H9 (cell line): Measurements from ENCODE around the gene RADIL. TPM values are rescaled to one million over a fixed set of nuclear protein-coding genes. Genes with fewer than 3 reads are reported as not detected.

ENCODE experiments used
- DNase-seq: peaks from one replicate; pipeline ENCODE4 v3.0.0-alpha.2; 2017
- H2AFZ ChIP-seq: one replicate; pipeline ENCODE4 v1.6.1; 2013; ENCODE audit warnings: mild to moderate bottlenecking, low read length, control low read depth, moderate library complexity
- H2AK5ac ChIP-seq: 2 replicates; pipeline ENCODE4 v1.6.1; 2013; ENCODE audit warnings: low read length, control low read depth, mixed read lengths; ENCODE audit not compliant: insufficient read length
- H2BK120ac ChIP-seq: one replicate; pipeline ENCODE4 v1.6.1; 2013; ENCODE audit warnings: low read depth, mild to moderate bottlenecking, low read length, control low read depth, inconsistent platforms; ENCODE audit not compliant: poor library complexity, severe bottlenecking
- H2BK12ac ChIP-seq: 2 replicates; pipeline ENCODE4 v1.6.1; 2013; ENCODE audit warnings: low read length, control low read depth, mixed read lengths, low read depth; ENCODE audit not compliant: insufficient read length
- H2BK15ac ChIP-seq: 2 replicates; pipeline ENCODE4 v1.6.1; 2013; ENCODE audit warnings: low read depth, low read length, control low read depth
- H2BK20ac ChIP-seq: one replicate; pipeline ENCODE4 v1.6.1; 2013; ENCODE audit warnings: low read depth, mild to moderate bottlenecking, low read length, control low read depth, inconsistent platforms; ENCODE audit not compliant: poor library complexity, severe bottlenecking
- H2BK5ac ChIP-seq: 2 replicates; pipeline ENCODE4 v1.6.1; 2013; ENCODE audit warnings: low read length, control low read depth, mixed read lengths; ENCODE audit not compliant: insufficient read length
- H3K14ac ChIP-seq: 2 replicates; pipeline ENCODE4 v1.6.1; 2013; ENCODE audit warnings: low read length, control low read depth; ENCODE audit not compliant: insufficient read depth
- H3K18ac ChIP-seq: 2 replicates; pipeline ENCODE4 v1.6.1; 2013; ENCODE audit warnings: low read depth, mild to moderate bottlenecking, mixed read lengths, low read length, control low read depth; ENCODE audit not compliant: insufficient read length
- H3K23ac ChIP-seq: 2 replicates; pipeline ENCODE4 v1.6.1; 2013; ENCODE audit warnings: low read length, control low read depth, mixed read lengths, low read depth; ENCODE audit not compliant: insufficient read length
- H3K23me2 ChIP-seq: 2 replicates; pipeline ENCODE4 v1.6.1; 2013; ENCODE audit warnings: low read depth, mild to moderate bottlenecking, mixed read lengths, low read length, control low read depth; ENCODE audit not compliant: insufficient read length, poor library complexity, severe bottlenecking
- H3K27ac ChIP-seq: 2 replicates; pipeline ENCODE4 v1.5.1; 2013; ENCODE audit warnings: low read length, control low read depth, mixed read lengths, low read depth; ENCODE audit not compliant: insufficient read length
- H3K27me3 ChIP-seq: 2 replicates; pipeline ENCODE4 v1.6.1; 2013; ENCODE audit warnings: low read length, control low read depth, inconsistent platforms; ENCODE audit not compliant: insufficient read depth
- H3K4ac ChIP-seq: 2 replicates; pipeline ENCODE4 v1.6.1; 2013; ENCODE audit warnings: low read depth, mild to moderate bottlenecking, control low read depth, inconsistent platforms, low read length, moderate library complexity
- H3K4me1 ChIP-seq: 2 replicates; pipeline ENCODE4 v1.6.1; 2013; ENCODE audit warnings: low read length, control low read depth, inconsistent platforms; ENCODE audit not compliant: insufficient read depth
- H3K4me2 ChIP-seq: 2 replicates; pipeline ENCODE4 v1.6.1; 2013; ENCODE audit warnings: low read length, control low read depth, mixed read lengths; ENCODE audit not compliant: insufficient read length, insufficient read depth
- H3K56ac ChIP-seq: 2 replicates; pipeline ENCODE4 v1.6.1; 2013; ENCODE audit warnings: low read depth, mild to moderate bottlenecking, mixed read lengths, low read length, control low read depth; ENCODE audit not compliant: insufficient read length
- H3K79me1 ChIP-seq: 2 replicates; pipeline ENCODE4 v1.6.1; 2013; ENCODE audit warnings: low read depth, mild to moderate bottlenecking, moderate library complexity, low read length, control low read depth, inconsistent platforms; ENCODE audit not compliant: insufficient read depth, poor library complexity, severe bottlenecking
- H3K79me2 ChIP-seq: 2 replicates; pipeline ENCODE4 v1.6.1; 2013; ENCODE audit warnings: low read length, control low read depth, inconsistent platforms; ENCODE audit not compliant: insufficient read depth
- H3K9ac ChIP-seq: 2 replicates; pipeline ENCODE4 v1.6.1; 2013; ENCODE audit warnings: low read length, control low read depth, mixed read lengths; ENCODE audit not compliant: insufficient read length; ENCODE audit errors: extremely low read depth
- H3K9me3 ChIP-seq: one replicate; pipeline ENCODE4 v1.6.1; 2013; ENCODE audit warnings: low read depth, low read length, inconsistent platforms; ENCODE audit not compliant: control insufficient read depth
- H3T11ph ChIP-seq: one replicate; pipeline ENCODE4 v1.6.1; 2013; ENCODE audit warnings: mild to moderate bottlenecking, low read length, control low read depth, inconsistent platforms
- H4K20me1 ChIP-seq: one replicate; pipeline ENCODE4 v1.6.1; 2013; ENCODE audit not compliant: control insufficient read depth, insufficient read length, insufficient read depth
- H4K5ac ChIP-seq: 2 replicates; pipeline ENCODE4 v1.6.1; 2013; ENCODE audit warnings: low read depth, mild to moderate bottlenecking, mixed read lengths, low read length, control low read depth; ENCODE audit not compliant: insufficient read length
- H4K8ac ChIP-seq: replicated peaks from 2 replicates; pipeline ENCODE4 v1.6.1; 2013; ENCODE audit warnings: low read length, control low read depth, mixed read lengths, low read depth; ENCODE audit not compliant: insufficient read length
- H4K91ac ChIP-seq: 2 replicates; pipeline ENCODE4 v1.6.1; 2013; ENCODE audit warnings: low read depth, mild to moderate bottlenecking, moderate library complexity, mixed read lengths, low read length, control low read depth; ENCODE audit not compliant: insufficient read length
- H3K27ac Mint-ChIP-seq, 3 experiments: 2 replicates in 2 of 3; 3 replicates in 1 of 3; pipeline ENCODE4 v1.8.0; 2020 to 2021; ENCODE audit warnings: mixed read lengths in 3 of 3, mild to moderate bottlenecking in 1 of 3, moderate library complexity in 1 of 3
- H3K27me3 Mint-ChIP-seq: 2 replicates; pipeline ENCODE4 v1.8.0; 2021; ENCODE audit warnings: low read depth, mild to moderate bottlenecking, moderate library complexity, mixed read lengths
- H3K36me3 Mint-ChIP-seq, 3 experiments: 2 replicates in 2 of 3; 3 replicates in 1 of 3; pipeline ENCODE4 v1.8.0; 2020 to 2021; ENCODE audit warnings: low read depth in 3 of 3, mixed read lengths in 3 of 3; ENCODE audit not compliant: insufficient read depth in 1 of 3
- H3K4me1 Mint-ChIP-seq, 2 experiments: 2 replicates each; pipeline ENCODE4 v1.8.0; 2020; ENCODE audit warnings: mixed read lengths in 2 of 2
- H3K4me3 Mint-ChIP-seq, 2 experiments: 2 replicates in 1 of 2; 3 replicates in 1 of 2; pipeline ENCODE4 v1.8.0; 2020 to 2021; ENCODE audit warnings: mild to moderate bottlenecking in 2 of 2, mixed read lengths in 2 of 2, moderate library complexity in 1 of 2
- H3K9me3 Mint-ChIP-seq, 2 experiments: 2 replicates in 1 of 2; 3 replicates in 1 of 2; pipeline ENCODE4 v1.8.0; 2020; ENCODE audit warnings: mild to moderate bottlenecking in 2 of 2, mixed read lengths in 2 of 2, moderate library complexity in 1 of 2
- WGBS: extraction: QIAGEN DNeasy Blood & Tissue Kit; methylation state at CpG from one replicate; pipeline ENCODE4 v1.1.7; 2013; ENCODE audit warnings: missing lambda C conversion rate, low lambda C conversion rate, mixed read lengths; ENCODE audit not compliant: insufficient read length; ENCODE audit errors: extremely low coverage; 5-methylcytosine and 5-hydroxymethylcytosine counted together
- total RNA-seq: library from RNA; stranded (reverse); gene quantifications from 2 replicates; pipeline ENCODE4 v1.2.1, GENCODE V29; 2021
- TF ChIP-seq, protein P1 (sequence below): fragments of 200-600 bp; sonication (generic); conservative IDR thresholded peaks from 3 replicates; pipeline ENCODE4 v1.8.0; 2021; ENCODE audit warnings: antibody characterized with exemption, mild to moderate bottlenecking

RADIL gene
- total RNA-seq, 1 experiment from 2014 or later, result 4.7 TPM

DNA sequence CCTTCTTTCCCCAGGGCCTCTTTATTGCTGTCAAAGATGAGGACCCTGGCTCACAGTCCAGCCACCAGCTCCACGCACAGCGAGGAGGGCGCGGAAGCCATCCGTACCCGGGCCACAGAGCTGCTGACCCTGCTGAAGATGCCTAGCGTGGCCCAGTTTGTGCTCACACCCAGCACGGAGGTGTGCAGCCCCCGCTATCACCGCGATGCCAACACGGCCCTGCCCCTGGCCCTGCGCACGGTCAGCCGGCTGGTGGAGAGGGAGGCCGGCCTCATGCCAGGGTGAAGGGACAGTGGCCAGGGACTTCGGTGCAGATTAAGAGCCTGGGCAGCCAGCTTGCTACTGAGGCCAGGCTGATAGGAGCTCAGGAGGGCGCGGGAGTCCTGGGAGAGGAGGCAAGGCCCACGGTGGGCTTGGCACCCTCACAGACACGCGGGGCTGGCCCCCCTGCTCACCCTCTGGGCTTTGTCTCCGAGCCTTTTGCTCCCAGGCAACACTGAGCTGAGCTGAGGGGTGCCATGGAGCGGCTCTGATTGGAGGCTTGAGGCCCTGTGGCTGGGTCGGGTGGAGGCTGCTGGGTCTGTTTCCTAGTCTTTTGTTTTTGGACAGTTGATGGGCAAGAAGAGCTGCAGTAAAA, 92.3 kb downstream of the RADIL start:
- no peak overlapping the region for H2BK5ac ChIP-seq
- TF ChIP-seq, protein P1, sequence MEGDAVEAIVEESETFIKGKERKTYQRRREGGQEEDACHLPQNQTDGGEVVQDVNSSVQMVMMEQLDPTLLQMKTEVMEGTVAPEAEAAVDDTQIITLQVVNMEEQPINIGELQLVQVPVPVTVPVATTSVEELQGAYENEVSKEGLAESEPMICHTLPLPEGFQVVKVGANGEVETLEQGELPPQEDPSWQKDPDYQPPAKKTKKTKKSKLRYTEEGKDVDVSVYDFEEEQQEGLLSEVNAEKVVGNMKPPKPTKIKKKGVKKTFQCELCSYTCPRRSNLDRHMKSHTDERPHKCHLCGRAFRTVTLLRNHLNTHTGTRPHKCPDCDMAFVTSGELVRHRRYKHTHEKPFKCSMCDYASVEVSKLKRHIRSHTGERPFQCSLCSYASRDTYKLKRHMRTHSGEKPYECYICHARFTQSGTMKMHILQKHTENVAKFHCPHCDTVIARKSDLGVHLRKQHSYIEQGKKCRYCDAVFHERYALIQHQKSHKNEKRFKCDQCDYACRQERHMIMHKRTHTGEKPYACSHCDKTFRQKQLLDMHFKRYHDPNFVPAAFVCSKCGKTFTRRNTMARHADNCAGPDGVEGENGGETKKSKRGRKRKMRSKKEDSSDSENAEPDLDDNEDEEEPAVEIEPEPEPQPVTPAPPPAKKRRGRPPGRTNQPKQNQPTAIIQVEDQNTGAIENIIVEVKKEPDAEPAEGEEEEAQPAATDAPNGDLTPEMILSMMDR, result no peak
- no peak overlapping the region for H3K4me3 Mint-ChIP-seq

More for the DNA sequence above, 92.3 kb downstream of the RADIL start:
- no peaks in the 10 kb centered on the region for H3K27me3 Mint-ChIP-seq
- no peak overlapping the region for H3K23ac ChIP-seq
- H3K4me1 ChIP-seq, result no peaks in the 10 kb centered on the region
- WGBS, result no CpG with 5 or more reads among the region's 25 CpGs
- H2AFZ ChIP-seq, result no peak overlapping the region
- peaks cover 6 to 7% of the 10 kb centered on the region in 2 experiments; a peak in 3 of 4 replicates for H3K4me1 Mint-ChIP-seq
- peaks cover 5% of the 10 kb centered on the region for H3K23me2 ChIP-seq
- H3K14ac ChIP-seq, result no peak overlapping the region
- no peak overlapping the region for H2AK5ac ChIP-seq
- no peak overlapping the region; a peak in 1 of 7 replicates for H3K27ac Mint-ChIP-seq
- no peak overlapping the region for H4K91ac ChIP-seq
- no peaks in the 10 kb centered on the region for H3K27me3 ChIP-seq
- no peak overlapping the region for H2BK120ac ChIP-seq
- DNase-seq, result no peak
- no peak overlapping the region for H4K8ac ChIP-seq
- H3K4ac ChIP-seq, result no peak overlapping the region
- H3T11ph ChIP-seq, result no peak overlapping the region
- no peak overlapping the region for H2BK20ac ChIP-seq
- peaks cover 4 to 28% (median 11%) of the 10 kb centered on the region in 3 experiments; a peak in 6 of 7 replicates for H3K36me3 Mint-ChIP-seq
- no peak overlapping the region for H3K4me2 ChIP-seq
- H3K18ac ChIP-seq, result no peak overlapping the region
- no peak overlapping the region for H2BK15ac ChIP-seq
- no peaks in the 10 kb centered on the region for H4K20me1 ChIP-seq
- no peak overlapping the region for H3K27ac ChIP-seq
- H3K9me3 ChIP-seq, result no peaks in the 10 kb centered on the region
- peaks cover 0 to 3% of the 10 kb centered on the region in 2 experiments; a peak in 2 of 5 replicates for H3K9me3 Mint-ChIP-seq
- H3K56ac ChIP-seq, result no peak overlapping the region
- H4K5ac ChIP-seq, result no peak overlapping the region
- no peaks in the 10 kb centered on the region for H3K79me1 ChIP-seq
- H2BK12ac ChIP-seq, result no peak overlapping the region
- H3K9ac ChIP-seq, result no peak overlapping the region
- H3K79me2 ChIP-seq, result no peaks in the 10 kb centered on the region
